Thyroid gland (tissue), 4 donors: Measurements from ENCODE around the gene CELSR2.

Experiments used
- POLR2A ChIP-seq, 2 donors: fragments of 450-650 bp; IDR thresholded peaks; one replicate each; pipeline ENCODE4 v1.6.1; 2017; ENCODE audit warnings: antibody characterized with exemption in 2 of 2, mild to moderate bottlenecking in 2 of 2, moderate library complexity in 1 of 2
- TF ChIP-seq, protein P1 (sequence below), 6 experiments: fragments of 200-600 bp in 3 of 6; fragments of 450-650 bp in 3 of 6; sonication (generic) in 3 of 6; IDR thresholded peaks; one replicate each; pipeline ENCODE4 v1.5.1; 2016 to 2019; ENCODE audit warnings: antibody characterized with exemption in 6 of 6, mild to moderate bottlenecking in 2 of 6, inconsistent platforms in 1 of 6, moderate library complexity in 1 of 6

DNA sequence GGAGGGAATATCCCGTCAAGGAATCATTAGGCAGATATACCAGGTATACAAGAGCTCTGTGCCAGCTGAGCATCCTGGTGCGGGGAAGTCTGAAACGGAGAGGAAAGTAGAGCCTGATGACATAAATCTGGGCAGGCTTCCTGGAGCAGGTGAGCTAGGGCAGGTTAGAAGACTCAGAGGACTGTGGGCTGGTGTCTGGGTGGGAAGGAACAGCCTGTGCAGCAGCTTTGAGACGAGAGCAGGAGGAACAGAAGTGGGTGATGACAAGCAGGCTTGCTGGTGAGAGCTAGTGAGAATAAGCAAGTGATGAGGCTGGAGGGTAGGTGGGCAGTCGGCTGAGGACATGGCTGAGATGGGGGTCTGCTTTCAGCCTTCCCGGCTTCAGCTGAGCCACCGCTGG lies 6.7 kb downstream of the CELSR2 start:
- TF ChIP-seq, protein P1, sequence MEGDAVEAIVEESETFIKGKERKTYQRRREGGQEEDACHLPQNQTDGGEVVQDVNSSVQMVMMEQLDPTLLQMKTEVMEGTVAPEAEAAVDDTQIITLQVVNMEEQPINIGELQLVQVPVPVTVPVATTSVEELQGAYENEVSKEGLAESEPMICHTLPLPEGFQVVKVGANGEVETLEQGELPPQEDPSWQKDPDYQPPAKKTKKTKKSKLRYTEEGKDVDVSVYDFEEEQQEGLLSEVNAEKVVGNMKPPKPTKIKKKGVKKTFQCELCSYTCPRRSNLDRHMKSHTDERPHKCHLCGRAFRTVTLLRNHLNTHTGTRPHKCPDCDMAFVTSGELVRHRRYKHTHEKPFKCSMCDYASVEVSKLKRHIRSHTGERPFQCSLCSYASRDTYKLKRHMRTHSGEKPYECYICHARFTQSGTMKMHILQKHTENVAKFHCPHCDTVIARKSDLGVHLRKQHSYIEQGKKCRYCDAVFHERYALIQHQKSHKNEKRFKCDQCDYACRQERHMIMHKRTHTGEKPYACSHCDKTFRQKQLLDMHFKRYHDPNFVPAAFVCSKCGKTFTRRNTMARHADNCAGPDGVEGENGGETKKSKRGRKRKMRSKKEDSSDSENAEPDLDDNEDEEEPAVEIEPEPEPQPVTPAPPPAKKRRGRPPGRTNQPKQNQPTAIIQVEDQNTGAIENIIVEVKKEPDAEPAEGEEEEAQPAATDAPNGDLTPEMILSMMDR (IDR thresholded peaks at IDR 0.05) = no peak
- no peak for TF ChIP-seq POLR2A (IDR thresholded peaks at IDR 0.05)
